GM12874 (cell line): ENCODE measurements around the gene EHMT1.

Source experiments
- TF ChIP-seq, protein P1 (sequence below): IDR thresholded peaks from 2 replicates; pipeline ENCODE4 v1.5.1; 2011; ENCODE audit warnings: low read depth, mild to moderate bottlenecking, control low read depth, low read length, moderate library complexity; ENCODE audit not compliant: insufficient read depth

EHMT1 gene

DNA sequence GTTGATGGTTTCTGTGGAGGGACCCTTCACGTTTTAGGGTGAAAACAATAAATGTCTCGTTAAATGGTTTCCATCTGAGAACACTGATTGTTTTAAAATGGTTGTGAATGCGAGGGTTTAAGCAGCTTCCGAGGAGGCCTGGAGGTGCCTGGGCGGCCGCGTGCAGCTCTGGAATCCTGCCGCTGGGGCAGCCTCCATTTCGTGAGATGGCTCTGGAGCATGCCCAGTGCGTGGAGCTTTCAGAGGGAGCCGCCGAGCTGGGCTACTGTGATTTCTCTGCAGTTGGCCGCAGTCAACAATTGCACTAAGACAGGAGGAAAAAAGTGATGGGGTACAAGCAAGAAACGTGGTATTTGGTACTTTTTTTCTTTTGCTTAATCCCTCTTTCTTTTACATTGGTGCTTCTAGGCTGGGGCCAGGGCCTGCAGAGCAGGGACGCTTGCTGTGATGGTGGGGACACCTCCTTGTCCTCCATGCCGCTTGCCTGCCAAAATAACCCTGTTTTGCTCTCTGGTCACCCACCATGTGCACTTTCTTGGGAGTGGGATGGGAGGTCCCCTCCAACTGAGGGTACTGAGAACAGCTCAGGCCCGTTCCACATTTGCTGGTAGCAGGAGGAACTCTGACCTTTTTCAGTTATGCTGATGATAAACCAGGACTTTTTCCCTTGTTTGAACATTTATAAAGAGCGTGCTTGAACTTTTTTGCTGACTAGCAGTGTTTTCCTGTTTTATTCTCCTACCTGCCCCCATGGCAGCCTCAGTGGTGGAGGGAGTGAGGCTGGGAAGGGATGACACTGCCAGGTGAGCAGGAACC, 47.1 kb downstream of the EHMT1 start:
- TF ChIP-seq, protein P1, sequence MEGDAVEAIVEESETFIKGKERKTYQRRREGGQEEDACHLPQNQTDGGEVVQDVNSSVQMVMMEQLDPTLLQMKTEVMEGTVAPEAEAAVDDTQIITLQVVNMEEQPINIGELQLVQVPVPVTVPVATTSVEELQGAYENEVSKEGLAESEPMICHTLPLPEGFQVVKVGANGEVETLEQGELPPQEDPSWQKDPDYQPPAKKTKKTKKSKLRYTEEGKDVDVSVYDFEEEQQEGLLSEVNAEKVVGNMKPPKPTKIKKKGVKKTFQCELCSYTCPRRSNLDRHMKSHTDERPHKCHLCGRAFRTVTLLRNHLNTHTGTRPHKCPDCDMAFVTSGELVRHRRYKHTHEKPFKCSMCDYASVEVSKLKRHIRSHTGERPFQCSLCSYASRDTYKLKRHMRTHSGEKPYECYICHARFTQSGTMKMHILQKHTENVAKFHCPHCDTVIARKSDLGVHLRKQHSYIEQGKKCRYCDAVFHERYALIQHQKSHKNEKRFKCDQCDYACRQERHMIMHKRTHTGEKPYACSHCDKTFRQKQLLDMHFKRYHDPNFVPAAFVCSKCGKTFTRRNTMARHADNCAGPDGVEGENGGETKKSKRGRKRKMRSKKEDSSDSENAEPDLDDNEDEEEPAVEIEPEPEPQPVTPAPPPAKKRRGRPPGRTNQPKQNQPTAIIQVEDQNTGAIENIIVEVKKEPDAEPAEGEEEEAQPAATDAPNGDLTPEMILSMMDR, result no peak

DNA sequence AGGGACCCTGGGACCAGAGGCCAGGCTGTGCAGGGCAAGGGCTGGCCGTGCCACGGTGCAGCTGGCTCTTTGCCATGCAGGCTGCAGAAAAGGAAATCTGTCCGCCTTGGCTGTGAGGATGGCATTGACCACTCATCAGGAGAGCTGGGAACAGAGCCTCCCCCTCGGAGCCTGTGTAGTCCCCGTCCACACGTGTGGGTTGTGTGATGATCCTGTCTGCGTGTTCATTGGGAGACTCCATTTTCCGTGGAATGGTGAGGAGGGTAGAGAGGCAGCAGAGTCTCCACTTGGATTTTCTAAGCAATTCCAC, 47.7 kb downstream of the EHMT1 start:
- TF ChIP-seq, protein P1, result no peak

DNA sequence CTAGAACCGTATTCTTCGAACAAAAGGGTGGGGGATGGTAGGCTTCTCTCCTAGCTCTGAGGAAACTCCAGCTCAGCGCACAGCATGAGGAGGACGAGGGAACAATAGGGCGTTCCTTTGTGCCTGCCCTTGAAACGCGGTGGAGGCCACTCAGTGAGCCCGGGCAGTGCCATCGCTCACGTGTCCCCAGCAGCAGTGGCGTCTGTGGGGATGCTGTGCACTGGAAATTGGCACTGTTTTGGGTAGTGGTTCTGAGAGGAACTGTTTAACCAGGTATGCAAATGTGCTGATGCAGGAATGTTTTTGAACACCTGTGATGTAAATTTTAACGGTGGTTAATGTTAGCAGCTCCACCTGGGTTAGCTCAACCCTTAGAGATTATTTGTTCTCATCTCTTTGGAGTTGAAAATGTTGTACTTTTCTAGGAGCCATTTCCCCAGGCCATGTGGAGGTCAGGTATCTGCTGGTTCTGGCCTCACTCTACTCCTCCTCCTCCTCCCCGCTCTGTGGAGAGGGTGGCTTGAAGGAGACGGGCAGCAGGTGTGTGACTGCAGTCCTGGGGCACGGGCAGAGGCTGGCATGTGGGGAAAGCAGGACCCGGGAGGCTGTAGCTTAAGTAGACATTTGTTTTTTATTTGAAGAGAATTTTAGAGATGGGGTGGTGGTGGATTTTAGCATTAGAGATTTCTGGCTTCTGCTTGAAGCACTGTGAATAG, 48.3 kb downstream of the EHMT1 start:
- TF ChIP-seq, protein P1, result no peak

DNA sequence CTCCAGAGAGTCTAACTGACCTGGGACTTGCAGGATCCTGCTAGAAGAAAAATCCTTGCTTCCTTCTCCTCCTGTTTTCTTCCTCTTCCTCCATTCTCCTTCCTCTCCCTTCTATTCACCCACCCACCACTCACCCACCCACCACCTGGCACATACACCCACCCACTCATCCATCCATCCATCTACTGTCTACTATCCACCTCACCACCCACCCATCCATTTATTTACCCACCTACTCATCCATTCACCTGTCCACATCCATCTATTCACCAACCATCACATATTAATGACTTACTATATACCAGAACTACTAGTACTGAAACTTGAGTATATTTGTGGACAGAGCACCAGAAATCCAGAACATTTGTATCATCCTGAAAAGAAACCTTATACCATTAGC, 49.4 kb downstream of the EHMT1 start:
- TF ChIP-seq, protein P1, result no peak

DNA sequence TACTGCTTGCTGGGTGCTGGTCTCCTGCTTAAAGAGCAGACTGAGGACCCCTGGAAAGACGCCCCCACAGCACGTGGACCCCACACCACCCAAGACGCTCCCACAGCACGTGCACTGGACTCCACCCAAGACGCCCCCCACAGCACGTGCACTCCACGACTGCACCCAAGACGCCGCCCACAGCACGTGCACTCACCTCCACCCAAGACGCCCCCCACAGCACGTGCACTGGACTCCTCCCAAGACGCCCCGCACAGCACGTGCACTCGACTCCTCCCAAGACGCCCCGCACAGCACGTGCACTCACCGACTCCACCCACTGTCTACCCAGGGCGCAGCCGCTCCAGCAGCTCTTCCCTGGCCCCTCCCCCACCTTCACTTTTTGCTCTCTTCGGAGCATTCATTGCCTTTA, 50.5 kb downstream of the EHMT1 start:
- TF ChIP-seq, protein P1, result no peak

DNA sequence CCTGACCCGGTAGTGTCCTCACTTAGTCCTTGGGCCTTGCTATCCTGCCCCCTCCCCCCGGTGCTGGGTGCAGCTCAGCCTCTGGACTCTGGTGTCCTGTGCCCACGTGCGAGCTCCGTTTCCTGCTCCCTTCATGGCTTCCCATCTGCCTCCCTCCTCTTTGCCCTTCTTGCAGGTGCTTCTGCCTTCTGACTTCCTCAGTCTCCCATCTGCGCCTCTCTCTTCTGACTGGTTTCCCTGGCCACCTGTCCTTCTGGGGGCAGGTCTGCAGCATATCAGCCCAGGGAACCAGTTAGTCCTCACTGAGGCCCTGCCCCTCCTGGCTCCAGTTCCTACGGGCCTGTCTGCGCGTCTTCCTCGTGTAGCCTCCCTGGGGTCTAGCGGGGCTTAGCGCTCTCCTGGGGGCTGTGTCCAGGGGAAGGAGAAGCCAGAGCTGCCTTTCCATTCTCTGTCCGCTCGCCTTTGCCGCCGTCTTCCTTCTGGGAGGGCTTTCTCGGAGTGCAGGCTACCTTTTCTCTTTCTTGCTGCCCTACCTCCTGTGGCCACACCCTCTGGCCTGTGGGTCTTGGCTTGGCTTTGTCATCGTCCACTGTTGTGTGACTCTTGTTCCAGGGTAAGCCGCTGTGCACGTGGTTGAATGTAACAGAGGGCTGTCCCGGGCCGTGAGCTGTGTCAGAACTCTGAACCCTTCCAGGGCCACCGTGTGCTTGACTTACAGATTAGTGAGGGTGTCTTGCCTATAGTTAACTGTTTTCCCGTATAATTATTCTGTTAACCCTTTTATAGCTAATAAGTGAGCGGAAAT, 51.8 kb downstream of the EHMT1 start:
- TF ChIP-seq, protein P1, result no peak

DNA sequence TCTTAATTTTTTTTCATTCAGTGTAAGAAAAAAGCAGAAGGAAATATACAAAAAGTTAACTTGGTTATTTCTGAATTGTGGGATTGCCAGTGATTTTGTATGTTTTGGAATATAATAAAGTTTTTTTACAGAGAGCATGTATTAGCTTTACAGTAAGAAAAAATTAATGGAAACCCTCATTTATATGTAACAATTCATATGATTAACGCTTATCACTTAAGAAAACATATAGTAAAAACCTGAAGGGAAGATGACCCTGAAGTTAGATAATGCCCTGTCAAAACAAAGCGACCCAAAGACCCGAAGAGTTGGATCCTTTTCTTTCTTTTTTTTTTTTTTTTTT, 52.4 kb downstream of the EHMT1 start:
- TF ChIP-seq, protein P1, result no peak
